Erythroblast (primary cell): ENCODE results near the gene TJAP1.

ENCODE experiments used
- GATA1 ChIP-seq: IDR thresholded peaks from 2 replicates; pipeline ENCODE4 v1.6.1; 2011; ENCODE audit warnings: low read depth, mild to moderate bottlenecking, control low read depth, low read length, moderate library complexity
- POLR2A ChIP-seq: IDR thresholded peaks from 2 replicates; pipeline ENCODE4 v1.6.1; 2011; ENCODE audit warnings: mild to moderate bottlenecking, low read length

- TF ChIP-seq POLR2A (no peak), GATA1 (no peak)
Measured at GRCh38 chr6:43495409-43495941, 18.1 kb downstream of the TJAP1 start.
